HG02981 (cell line): ENCODE measurements around the gene PTPN4.
"Not testable (repeated sequence)": the region's sequence is repeated elsewhere in the genome, so short reads cannot be mapped to it uniquely, and the experiment has no call there.

Source experiments
- ATAC-seq: cut with Tn5 transposase; IDR thresholded peaks from one replicate; pipeline ENCODE4 v1.9.1; 2021; ENCODE audit warnings: mild to moderate bottlenecking, moderate library complexity; ENCODE audit not compliant: unreplicated experiment

Gene PTPN4

DNA sequence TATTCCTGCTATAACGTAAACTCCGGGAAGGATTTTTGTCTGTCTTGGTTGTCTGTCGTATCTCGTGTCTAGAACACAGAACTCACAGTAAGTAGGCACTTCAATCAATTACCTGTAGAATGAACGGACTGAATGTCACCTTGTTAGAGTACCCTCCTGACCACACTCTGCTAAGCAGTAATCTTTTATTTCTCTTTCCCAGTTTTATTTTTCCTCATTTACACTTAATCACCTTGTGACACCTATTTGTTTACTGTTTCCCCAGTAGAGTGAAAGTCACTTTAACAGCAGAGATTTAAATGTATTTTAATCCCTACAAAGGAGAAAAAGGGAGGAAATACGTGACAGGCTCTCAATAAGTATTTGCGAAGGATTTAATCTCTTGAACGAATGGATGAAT, 252.6 kb downstream of the PTPN4 start:
- ATAC-seq, result no peak

- peak; percentile 95 for ATAC-seq
These were observed 253.3 kb downstream of the PTPN4 start, which contains the start of gene EPB41L5 for GRCh38 chr2:120012771-120013596. Gene EPB41L5, plus strand, starts transcription at chr2:120013077. Its CDS starts 6,008 bp downstream, at chr2:120019085.

DNA sequence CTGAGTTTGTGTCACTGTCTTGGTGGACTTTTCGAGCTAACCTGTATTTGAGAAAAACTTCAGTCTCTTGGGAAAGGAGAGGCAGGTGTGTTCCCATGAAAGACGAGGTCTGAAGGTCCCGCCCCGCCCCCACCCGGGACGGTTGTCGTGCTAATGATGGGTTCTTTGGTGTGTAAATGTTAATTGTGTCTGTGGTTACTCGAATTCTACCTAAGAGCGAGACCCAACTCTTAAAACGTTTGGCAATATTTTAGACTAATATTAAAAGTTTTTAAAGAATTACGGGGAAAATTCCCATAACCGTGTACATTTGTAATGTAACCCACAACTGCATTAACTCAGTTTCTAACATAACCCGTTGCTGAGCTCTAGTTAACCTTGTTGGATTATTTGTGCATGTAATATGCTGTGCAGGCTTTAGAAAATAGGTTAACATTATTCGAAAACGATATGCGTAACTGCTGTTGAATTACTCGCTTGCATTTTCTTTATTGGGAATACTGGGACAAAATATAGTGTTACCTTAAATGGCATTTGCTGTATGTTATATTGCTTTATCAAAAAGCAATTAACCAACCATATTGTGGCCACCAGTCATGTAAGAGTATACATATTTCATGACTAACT, 254.0 kb downstream of the PTPN4 start:
- no peak for ATAC-seq

- no peak for ATAC-seq
These were observed 254.7 kb downstream of the PTPN4 start for GRCh38 chr2:120014226-120014980.

- ATAC-seq, result no peak
These were observed 257.1 kb downstream of the PTPN4 start for GRCh38 chr2:120016800-120017199.

DNA sequence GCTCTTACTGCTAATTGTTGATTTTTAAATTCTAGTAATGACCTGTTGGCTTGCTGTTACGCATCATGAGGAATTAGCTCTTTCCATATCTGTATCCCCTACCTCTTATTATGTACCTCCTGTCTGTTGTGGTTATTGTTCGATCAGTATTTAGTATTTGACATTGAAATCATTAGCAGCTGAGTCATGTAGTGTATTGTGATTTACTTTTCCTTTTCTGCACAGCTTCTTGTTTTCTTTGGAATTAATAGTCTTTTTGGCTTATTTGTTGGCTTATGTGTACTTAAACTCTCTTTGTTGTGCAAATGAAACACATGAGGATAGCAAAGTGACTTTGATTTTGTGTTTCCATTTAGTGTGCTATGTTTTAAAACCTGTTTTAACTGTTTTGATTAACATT, 257.5 kb downstream of the PTPN4 start:
- no peak for ATAC-seq

GRCh38 chr2:120018549-120018948, 258.8 kb downstream of the PTPN4 start:
- no peak for ATAC-seq

DNA sequence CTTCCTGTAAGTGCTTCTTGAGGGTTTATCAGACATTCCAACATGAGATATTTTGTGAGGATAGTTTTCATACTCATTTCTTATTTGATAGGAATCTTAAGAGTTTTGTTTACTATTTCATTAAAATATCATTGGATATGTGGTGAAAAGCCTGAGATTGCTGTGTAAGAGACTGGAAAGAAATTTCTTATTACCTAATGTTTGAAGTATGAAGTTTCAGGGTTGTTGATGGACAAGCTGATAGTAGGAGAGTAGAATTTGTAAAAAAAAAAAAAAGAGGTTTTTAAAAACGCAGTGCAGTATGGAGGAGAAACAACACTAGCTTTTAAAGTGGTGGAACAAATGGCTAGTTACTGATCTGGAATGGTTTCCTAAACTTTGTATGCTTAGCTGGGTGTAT, 260.8 kb downstream of the PTPN4 start:
- no peak for ATAC-seq

DNA sequence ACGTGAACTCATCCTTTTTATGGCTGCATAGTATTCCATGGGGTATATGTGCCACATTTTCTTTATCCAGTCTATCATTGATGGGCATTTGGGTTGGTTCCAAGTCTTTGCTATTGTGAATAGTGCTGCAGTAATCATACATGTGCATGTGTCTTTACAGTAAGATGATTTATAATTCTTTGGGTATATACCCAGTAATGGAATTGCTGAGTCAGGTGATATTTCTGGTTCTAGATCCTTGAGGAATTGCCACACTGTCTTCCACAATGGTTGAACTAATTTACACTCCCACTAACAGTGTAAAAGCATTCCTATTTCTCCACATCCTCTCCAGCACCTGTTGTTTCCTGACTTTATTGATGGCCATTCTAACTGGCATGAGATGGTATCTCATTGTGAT, 262.8 kb downstream of the PTPN4 start:
- ATAC-seq, result not testable (repeated sequence)

GRCh38 chr2:120026890-120027289, 267.2 kb downstream of the PTPN4 start:
- ATAC-seq, result no peak

DNA sequence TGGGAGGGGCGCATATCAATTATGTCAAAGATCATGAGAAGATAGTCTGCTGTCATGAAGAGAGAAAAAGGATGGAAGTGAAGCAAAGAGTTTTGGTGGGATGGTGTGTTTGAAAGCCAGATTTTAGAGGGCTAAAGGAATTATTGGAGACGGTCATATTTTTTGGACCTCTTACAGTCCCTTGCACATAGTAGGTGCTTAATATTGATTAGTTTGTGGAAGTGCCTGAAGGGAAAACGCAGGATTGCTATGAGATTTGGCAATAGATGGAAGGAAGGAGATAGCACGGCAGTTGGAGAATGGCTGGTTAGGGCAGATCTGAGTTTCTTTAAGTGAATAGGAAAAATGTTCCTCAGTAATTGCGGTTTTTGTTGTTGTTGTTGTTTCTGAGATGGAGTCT, 269.1 kb downstream of the PTPN4 start:
- ATAC-seq, result no peak

GRCh38 chr2:120029672-120030640, 270.2 kb downstream of the PTPN4 start:
- ATAC-seq, result no peak

DNA sequence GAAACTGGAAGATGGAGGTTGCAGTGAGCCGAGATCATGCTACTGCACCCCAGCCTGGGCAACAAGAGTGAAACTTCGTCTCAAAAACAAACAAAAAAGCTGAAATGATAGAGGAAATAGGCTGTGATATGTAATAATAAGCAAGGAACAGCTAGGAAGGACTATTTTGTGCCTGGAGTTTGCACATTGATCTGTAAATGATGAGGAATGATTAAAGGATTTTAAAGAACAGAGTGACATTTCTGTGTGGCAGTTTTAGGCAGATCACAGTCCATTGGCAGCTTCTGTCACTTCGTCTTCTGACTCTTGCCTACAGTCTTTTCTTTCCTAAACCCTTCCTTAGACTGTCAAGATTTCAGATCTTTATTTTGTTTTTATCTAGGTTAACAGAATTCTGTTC, 272.6 kb downstream of the PTPN4 start:
- ATAC-seq, result no peak
